WI38 (cell line): ENCODE measurements around the gene CDR2.

Experiments used
- H3K4me3 ChIP-seq: 2 replicates; pipeline ENCODE4 v1.5.1; 2011; ENCODE audit warnings: low read depth, mild to moderate bottlenecking, control low read depth, low read length
- TF ChIP-seq, protein P1 (sequence below): IDR thresholded peaks from 2 replicates; pipeline ENCODE4 v1.5.1; 2012; ENCODE audit warnings: low read depth, mild to moderate bottlenecking, control low read depth, low read length

The CDR2 gene

DNA sequence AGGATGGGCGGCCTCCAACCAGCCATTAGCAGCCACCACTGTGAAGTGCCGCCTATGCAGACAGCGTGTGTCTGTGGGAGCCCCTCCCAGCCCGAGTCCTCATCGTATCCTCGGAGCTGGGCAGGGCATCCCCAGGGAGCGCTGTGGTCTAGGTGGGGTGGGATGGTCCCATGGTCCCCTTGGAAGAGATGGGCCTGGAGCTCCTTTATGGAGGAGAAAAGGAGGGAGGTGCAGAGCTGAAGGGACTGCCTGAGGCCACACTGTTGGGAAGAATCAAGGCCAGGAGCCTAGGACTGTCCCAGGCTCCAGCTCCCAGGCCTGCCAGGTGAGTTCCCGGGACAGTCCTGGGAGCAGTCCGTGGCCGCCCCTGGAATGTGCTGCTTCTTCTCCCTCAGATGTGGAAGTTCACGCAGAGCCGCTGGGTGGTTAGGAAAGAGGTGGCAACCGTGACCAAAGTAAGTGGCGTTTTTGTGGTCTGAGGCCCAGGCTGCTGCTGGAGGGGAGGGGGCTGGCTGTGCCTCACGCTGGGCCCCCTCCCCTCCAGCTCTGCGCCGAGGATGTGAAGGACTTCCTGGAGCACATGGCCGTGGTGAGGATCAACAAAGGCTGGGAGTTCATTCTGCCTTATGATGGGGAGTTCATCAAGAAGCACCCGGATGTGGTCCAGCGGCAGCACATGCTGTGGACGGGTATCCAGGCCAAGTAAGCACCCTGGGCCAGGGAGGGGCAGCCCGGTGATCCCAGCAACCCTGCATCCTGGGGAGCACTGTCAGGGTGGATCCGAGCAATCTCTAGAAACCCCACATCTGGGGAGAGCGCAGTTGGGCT is 50.2 kb downstream of the CDR2 start:
- TF ChIP-seq, protein P1, sequence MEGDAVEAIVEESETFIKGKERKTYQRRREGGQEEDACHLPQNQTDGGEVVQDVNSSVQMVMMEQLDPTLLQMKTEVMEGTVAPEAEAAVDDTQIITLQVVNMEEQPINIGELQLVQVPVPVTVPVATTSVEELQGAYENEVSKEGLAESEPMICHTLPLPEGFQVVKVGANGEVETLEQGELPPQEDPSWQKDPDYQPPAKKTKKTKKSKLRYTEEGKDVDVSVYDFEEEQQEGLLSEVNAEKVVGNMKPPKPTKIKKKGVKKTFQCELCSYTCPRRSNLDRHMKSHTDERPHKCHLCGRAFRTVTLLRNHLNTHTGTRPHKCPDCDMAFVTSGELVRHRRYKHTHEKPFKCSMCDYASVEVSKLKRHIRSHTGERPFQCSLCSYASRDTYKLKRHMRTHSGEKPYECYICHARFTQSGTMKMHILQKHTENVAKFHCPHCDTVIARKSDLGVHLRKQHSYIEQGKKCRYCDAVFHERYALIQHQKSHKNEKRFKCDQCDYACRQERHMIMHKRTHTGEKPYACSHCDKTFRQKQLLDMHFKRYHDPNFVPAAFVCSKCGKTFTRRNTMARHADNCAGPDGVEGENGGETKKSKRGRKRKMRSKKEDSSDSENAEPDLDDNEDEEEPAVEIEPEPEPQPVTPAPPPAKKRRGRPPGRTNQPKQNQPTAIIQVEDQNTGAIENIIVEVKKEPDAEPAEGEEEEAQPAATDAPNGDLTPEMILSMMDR = no peak
- no peak overlapping the region for H3K4me3 ChIP-seq

DNA sequence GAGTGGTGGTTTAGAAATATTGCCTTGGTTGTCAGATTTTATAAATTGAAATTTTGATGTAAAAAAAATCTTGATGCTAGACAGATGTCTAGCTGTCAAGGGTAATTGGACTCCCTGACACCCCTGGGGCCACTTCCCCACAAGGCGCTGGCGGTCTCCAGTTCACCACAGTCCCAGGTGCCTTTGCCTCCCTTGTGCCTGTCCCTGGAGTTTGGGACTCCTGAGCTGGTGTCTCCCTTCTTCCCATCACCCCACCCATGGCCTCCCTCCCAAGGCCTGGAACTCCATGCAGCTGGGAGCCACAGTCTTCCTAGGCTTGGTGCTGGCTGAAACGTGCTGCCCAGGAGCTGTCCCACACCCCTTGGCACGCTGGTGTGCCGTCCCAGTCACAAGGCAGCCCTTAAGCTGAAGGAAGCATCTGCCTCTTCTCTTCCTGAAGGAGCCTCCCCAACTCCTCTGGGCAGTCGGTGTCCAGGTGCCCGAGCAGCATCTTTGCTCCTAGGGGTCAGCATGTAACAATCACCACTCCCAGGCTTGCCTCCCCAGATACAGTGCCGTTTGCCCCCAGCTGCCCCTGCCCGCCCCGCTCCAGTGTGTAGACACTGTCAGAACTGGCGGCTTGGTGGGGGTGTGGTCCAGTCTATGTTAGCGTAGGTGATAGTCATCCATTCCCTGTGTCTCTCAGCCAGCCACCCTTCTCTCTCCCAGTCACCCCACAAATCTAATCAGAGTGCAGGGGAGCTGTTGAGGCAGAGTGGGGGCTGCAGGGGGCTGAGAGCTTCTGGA is 51.1 kb downstream of the CDR2 start:
- TF ChIP-seq, protein P1 = no peak

DNA sequence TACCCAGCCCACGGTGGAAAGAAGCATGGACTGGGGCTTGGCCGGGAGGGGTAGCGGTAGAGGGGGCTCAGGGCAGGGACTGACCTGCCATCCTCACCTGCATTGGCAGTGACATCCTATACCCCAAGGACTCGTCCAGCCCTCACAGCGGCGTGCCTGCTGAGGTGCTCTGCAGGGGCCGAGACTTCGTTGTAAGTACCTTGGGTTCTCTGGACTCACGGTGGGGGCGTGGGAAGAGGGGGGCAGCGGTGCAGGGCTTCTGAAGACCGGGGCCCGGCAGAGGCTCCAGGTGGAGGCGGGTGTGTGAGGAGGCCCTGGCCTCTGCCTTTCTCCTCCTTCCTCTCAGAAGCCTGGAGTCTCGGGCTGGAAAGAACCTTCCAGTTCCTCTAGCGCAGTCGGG is 51.7 kb downstream of the CDR2 start:
- H3K4me3 ChIP-seq = no peak overlapping the region
- TF ChIP-seq, protein P1 = no peak

More for the DNA sequence above, 51.1 kb downstream of the CDR2 start:
- H3K4me3 ChIP-seq = no peak overlapping the region

DNA sequence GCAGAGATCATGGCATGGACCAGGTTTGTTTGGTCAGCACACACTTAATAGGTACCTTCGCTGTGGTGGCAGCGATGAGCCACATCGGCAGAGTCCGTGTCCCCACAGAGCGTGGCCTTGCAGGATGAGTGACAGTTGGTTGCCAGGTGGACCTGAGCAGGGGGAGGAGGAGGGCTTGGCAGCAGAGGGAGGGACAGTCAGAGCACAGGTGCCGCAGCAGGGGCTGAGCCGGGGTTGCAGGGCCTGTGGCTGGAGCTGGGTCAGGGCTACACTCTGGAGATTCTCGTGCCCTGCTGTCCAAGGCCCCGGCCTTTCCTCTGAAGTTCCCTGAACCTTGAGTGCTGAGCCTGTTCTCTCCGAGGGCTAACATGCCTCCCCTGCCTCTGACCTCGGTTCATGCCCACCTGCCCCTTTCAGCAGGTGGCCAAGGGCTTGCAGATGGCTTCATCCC is 52.4 kb downstream of the CDR2 start:
- TF ChIP-seq, protein P1 = no peak

DNA sequence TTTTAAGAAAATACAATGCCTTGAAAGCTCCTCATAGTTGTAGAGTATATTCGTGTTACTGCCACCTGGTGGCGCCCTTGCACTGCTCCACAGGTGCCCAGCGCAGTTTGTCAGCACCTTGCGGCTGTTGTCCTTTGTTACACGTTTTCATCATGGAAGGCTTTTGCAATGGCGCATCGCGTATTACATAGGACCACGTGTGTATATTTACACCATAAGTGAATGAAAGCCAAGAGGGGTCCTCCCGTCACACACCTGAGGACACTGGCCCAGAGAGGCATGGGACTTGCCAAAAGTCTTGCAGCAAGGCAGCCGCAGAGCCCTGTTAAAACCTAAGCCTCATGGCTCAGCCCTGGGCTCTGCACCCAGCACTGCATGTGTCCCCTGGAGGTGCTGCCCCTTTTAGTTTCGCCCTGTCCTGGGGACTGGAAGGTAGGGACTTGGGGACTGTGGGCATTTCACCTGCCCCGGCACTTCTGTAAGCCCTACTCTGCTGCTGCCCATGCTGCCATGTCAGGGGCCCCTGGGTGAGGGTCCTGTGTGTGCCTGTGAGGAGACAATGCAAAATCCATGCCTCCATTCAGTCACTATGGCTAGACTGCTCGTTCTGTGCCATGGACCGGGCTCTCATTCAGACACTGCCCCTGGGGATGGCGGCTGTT is 52.9 kb downstream of the CDR2 start:
- H3K4me3 ChIP-seq = no peak overlapping the region
- TF ChIP-seq, protein P1 = peak; percentile 85

More for the DNA sequence above, 52.4 kb downstream of the CDR2 start:
- H3K4me3 ChIP-seq = no peak overlapping the region

DNA sequence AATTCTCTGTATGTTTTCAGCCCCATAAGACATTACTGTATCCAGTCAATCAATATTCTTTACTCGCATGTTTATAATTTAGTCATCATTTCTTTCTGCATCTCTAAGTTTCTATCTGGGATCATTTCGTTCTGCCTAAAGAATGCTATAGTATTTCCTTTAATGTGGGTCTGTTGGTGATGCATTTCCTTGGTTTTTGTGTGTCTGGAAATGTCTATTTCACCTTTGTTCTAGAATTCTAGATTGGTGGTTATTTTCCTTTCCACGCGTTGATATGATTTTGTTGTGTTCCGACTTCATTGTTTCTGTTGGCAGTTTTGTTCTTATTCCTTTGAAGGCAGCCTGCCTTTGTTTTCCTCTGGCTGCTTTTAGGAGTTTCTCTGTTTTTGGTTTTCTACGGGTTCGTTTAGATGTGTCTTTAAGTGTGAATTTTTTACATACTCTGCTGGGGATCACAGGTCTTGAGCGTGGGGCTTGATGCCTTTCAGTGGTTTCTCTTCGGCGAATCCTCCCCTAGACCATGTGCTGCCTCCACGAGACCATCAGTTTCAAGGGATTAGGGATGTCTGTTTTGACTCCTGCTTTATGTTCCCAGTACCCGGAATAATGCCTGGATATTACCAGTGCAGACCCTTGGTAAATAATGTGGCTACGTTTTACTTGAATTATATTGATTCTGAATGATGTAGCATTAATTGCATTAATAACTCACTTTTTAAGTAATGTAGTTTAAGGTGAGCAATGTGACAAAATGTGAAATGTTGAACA is 53.7 kb downstream of the CDR2 start:
- TF ChIP-seq, protein P1 = no peak
- no peak overlapping the region for H3K4me3 ChIP-seq
